Brain pericyte (primary cell): Measurements from ENCODE around the gene FAM90A1.
"Not testable (repeated sequence)": the region's sequence is repeated elsewhere in the genome, so short reads cannot be mapped to it uniquely, and the experiment has no call there.

Source experiments
- DNase-seq: peaks from one replicate; pipeline ENCODE4 v3.0.0-alpha.2; 2012; ENCODE audit warnings: low read depth, low spot score

The FAM90A1 gene

DNA sequence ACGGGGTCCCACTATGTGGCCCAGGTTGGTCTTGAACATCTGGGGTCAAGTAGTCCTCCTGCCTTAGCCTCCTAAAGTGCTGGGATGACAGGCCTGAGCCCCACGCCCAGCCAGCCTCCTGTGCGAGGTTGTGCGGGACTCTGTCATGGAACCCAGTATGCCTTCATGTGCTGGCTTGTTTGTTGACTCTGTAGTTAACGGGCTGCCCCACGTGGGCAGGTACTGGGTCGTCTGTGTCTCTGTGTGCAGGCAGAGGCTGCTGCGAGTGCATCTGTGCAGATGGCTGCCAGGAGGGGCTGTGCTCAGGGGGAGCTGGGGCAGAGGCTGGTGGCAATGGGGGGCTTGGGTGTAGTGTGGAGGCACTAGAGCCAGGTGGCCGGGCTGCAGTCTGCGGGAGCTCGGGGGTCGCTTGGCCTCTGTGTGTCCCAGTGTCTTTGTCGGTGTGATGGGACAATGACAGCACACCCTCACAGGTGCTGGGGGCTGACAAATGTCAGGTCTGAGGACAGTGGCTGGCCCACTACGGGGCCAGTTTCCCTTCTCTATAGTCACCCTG, 6.0 kb upstream of the FAM90A1 start:
- not testable (repeated sequence) for DNase-seq

DNA sequence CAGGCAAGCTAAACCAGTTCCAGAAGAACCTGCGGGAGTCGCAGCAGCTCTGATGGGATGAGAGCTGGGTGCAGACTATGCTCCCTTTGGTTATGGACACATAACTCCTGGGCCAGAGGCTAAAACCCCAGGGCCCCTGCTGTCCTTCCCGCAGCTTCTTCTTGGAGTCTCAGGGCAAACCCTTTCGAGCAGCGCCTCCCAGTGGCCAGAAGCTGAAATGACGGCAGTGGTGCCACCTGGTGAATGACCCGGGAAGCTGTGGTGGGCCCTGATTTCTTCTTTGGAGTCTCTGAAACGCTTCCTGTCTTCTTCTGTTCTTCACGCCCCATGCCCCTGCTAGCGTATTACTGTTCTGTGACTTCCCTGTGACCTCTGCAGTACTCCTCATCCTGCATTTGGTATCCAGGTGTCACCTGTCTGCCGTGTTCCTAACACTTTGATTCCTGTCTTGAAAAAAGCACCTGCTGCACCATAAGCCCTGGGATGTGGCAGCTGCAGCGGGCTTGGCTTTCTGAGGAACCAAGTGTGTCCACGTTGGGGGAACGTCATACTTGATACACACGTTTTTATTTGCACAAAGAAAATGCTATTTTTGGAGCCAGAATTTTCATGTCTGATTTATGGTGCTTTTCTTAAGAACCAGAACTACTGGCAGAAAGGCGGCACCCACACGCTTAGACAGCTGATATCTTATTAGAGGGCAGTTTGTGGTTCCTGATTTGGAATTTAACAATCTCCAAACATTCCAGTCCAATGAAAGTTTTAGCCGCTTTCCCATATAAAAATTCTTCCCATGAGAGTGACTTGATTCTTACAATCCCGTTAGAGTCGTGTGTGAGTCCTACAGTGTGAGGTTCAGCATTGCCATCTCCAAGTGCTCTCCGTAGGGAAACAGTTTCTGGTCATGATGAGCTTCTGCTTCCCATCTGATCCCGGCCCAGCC, 4.5 kb upstream of the FAM90A1 start:
- DNase-seq, result not testable (repeated sequence)

DNA sequence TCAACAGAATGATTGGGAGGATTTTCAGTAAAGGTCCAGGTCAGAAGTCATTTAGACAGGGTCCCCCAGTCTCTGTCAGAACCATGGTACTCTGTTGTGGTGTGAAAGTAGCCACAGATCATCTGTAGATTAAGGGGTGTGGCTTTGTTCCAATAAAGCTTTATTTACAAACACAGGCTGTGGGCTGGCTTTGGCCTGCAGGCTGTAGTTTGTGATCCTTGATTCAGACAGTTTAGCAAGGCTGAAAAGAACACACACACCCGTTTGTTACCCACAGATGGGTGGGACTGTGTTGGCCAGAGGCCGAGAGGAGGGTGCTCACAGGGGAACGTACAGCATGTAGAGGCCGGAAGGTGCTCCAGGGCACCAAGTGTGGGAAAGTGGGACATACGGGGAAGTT, 3.6 kb upstream of the FAM90A1 start:
- DNase-seq, result not testable (repeated sequence)

DNA sequence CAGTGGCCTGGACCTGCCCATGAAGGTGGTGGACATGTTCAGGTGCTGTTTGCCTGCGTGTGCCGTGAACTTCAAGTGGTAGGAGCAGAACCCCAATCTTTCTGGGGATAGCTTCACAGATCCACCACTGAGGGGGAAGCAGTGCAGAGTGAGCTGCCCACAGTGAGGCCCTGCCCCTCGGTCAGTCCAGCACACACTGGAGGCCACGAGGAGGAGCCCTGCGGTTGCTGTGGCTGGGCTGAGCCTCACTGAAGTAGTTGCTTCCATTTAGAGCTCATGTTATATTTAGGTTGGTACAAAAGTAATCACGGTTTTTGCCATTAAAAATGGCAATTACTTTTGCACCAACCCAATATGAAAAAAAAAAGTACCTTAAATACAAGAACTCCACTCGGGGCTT, 2.1 kb upstream of the FAM90A1 start:
- DNase-seq, result not testable (repeated sequence)

DNA sequence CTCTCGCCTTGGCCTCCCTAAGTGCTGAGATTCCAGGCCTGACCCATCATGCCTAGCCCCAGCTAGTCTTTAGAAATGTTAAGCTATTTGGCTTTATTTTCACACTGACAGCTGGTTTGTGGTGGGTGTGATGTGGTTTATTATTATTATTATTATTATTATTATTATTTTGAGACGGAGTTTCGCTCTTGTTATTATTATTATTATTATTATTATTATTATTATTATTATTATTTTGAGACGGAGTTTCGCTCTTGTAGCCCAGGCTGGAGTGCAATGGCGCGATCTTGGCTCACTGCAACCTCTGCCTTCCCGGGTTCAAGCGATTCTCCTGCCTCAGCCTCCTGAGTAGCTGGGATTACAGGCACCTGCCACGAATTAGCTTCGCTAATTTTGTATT, 1.2 kb upstream of the FAM90A1 start:
- not testable (repeated sequence) for DNase-seq

DNA sequence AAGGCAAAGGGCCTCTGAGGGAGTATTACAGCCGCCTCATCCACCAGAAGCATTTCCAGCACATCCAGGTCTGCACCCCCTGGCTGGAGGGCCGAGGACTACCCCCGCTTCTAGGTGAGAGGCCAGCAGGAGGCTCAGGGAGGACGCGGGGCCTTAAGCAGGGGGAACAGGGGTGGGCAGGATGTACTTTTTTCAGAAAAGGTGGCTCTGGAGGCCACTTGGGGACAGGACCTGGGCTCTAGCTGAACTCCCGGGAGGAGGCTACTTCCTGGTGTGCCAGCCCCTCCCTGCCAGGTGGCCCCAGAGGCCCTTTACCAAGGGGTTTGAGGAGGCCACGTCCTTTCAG, 287 bp upstream of the FAM90A1 start:
- not testable (repeated sequence) for DNase-seq

DNA sequence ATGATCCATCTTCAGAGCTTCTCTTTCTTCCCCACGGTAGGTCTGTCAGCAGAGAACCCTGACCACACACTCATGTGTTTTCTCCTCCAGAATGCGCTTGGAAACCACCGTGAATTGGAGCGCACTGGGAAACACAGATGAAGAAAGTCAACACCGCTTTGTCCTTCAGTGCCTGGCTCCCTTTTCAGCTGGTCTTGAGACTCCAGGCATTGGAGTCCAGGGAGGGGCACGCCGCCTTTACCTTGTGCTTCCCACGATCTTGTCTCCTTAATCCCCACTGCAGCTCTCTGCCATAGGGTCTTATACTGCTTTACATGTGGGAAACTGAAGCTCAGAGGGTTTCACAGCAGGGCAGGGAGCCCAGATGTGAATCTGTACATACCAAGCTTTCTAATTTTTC, 1.1 kb downstream of the FAM90A1 start:
- no peak for DNase-seq

DNA sequence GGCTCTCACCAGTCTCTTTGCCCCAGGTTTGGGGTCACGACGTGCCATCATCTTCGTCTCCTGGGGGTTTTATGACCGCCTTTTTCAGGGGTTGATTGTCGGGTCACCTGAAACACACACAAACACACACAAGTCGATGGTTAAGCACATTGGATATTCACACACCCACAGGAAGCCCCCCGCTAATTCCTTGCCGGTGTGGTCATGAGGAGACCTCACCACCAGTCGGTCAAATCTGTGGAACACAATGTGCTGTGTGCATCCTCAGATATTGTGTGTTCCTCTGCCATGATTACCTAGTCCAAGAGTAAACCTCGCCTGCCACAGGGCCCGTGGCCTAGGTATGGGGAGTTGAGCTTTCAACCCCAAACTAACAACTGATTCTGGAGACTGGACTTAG, 2.6 kb downstream of the FAM90A1 start:
- DNase-seq, result not testable (repeated sequence)

DNA sequence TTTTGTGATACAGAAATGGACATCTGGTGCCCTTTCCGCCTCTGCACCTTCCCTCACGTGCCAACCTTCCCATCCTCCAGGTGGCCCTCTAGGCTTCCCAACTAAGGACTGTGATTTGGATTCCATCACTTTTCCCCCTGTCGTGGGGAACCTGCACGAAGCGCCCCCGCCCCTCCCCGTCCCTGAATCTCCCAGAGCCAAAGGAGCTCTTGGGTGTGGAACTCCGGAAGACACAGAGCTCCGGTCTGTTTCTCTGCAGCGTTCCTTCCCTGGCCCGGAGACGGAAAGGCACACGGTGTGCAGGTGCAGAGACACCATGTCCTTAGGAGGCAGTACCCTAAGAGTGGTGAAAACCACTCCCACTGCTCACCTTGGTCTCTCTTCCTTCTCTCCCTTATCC, 3.8 kb downstream of the FAM90A1 start:
- not testable (repeated sequence) for DNase-seq

DNA sequence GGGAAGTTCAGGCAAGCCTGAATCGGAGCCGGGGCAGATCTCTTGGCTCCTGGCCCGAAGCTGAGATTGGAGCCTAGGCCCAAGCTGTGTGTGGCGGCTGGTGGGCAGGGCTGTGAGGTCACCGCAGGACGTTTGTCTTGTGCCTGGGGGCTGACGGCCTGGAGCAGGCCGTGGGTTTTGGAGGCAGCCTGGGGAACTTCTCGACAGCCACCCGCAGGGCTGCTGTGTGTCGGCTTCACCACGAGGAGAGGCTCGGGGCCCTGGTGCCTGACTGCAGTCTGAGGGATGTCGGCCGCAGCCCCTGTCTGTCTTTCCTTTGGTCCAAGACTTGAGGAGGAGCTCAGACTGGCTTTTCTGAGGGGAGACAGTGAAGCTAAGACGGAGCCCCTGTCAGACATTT, 5.1 kb downstream of the FAM90A1 start:
- not testable (repeated sequence) for DNase-seq

DNA sequence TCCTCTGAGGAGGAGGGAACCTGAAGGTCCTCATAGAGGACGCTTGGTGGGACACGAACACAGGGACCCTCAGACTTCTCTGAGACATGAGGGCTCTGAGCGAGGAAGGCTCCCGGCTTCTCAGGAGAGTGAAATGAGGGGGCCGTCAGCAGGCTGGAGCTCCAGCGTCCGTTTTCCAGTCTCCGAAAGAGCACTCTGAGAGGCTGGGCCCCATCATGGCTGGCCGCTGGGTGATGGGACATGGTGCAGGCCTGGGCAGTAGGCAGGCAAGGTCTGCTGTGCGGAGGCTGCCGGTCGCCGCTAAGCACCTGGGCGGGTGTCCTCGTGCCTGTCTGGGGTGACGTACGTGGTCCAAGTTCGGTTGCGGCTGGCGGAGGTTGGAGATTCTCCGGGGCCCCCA, 5.6 kb downstream of the FAM90A1 start:
- DNase-seq, result not testable (repeated sequence)

DNA sequence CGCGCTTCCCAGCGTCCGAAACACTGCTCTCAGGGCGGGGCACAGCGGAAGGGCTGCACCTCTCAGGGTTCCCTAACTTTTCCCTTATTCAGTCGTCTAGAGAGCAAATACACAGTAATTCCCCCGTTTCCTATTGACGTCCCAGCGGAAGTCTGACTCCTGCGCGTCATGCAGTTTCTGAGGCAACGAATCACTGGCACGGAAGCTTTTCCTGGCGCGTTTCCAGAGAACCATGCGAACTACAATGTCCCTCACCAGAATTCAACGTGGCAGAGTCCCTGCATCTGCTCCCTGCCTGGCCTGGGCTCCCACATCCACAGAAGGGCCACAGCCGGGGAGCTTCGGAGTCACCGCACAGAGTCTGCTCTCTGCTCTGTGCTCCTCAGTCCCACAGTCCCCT, 6.0 kb downstream of the FAM90A1 start:
- DNase-seq, result not testable (repeated sequence)

DNA sequence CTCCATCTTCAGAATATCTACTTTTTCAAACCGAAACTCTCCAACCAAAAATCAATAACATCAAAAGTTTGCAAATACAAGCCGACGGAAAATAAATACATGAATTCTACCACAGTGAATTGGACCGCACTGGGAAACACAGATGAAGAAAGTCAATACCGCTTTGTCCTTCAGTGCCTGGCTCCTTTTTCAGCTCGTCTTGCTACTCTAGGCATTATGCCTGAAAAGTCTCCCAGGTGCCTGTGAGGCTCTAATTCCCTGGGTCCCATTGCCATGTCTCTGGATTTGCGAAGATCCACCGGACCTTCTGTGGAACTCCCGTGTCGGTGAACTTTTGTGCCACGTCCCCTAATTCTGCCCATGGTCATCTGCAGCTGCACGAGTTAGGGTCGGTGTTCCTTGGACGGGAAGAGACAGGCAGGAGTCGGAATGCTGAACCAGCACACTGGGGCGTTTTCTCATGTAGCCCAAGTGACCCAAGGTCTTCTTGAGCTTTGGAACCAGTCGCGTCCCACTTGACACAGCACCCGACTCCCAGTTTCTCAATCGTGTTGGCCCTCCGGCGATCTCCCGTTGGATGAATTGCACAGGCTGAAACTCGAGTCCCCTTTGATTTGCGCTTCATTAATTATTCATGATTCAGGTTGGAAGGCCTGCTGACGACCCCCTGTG, 8.6 kb downstream of the FAM90A1 start:
- DNase-seq, result not testable (repeated sequence)

DNA sequence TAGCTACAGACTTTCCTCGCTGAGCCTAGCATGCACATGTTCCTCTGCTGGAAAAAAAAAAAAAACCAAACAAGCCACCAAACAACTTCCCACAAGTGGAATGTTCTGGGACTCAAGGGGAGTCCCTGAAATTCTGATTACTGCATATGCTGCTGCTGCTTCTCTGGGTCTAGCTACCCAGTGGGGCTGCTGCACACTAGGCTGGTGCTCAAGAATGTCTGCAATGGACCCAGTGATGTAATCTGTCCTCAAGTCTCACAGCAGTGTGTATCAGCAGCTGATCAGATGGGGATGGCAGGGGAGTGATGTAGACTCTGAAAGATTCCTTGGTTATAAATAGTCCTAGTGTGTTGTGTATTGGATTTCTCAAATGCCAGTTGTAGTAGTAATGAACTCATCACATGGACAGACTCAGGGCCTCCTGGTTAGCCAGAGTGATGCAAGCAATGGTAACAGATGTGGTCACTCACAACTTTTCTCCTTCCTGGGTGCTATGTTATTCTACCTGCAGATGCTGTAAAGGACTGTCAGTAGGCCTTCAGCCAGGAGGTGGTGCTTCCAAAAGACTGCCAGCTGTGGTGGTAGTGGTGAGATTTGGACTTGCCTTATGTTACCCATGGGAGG, 29.6 kb downstream of the FAM90A1 start:
- DNase-seq, result not testable (repeated sequence)

DNA sequence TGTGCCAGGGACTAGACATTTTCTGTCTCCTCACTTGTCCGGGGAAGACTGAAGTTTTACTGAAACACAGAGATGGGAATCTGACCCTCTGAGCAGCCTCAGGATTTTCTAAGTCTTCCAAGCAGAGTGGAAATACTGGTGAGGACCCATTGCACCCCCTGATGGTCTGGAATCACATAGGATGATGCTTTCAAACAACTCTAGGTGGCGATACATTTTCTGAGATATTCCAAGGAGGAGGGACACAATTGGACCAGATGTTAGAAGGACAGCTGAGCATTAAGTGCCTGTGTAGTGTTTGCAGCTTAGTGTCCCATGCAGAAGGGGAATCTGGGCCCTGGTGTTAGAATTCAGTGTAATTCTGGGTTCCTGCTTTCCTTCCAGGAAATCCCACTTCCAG, 39.3 kb downstream of the FAM90A1 start:
- DNase-seq, result not testable (repeated sequence)

DNA sequence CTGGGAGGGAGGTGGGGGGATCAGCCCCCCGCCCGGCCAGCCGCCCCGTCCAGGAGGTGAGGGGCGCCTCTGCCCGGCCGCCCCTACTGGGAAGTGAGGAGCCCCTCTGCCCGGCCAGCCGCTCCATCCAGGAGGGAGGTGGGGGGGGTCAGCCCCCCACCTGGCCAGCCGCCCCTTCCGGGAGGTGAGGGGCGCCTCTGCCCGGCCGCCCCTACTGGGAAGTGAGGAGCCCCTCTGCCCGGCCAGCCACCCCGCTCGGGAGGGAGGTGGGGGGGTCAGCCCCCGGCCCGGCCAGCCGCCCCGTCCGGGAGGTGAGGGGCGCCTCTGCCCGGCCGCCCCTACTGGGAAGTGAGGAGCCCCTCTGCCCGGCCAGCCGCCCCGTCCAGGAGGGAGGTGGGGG, 43.2 kb downstream of the FAM90A1 start:
- not testable (repeated sequence) for DNase-seq

DNA sequence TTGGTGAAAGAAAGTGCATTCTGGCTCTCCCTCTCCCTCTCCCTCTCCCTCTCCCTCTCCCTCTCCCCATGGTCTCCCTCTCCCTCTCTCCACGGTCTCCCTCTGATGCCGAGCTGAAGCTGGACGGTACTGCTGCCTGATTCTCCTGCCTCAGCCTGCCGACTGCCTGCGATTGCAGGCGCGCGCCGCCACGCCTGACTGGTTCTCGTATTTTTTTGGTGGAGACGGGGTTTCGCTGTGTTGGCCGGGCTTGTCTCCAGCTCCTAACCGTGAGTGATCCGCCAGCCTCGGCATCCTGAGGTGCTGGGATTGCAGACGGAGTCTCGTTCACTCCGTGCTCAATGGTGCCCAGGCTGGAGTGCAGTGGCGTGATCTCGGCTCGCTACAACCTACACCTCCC, 44.1 kb downstream of the FAM90A1 start:
- not testable (repeated sequence) for DNase-seq

DNA sequence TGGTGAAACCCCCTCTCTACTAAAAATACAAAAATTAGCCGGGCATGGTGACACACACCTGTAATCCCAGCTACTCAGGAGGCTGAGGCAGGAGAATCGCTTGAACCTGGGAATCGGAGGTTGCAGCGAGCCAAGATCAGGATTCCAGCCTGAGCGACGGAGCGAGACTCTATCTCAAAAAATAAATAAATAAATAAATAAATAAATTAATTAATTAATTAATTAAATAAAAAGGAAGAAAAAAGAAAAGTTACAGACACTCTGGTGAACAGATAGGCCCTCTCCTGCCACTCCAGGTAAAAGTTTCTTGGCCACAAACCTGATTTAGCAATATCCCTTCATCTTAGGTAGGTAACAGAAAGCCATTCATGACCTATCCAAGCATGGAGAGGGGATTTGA, 44.5 kb downstream of the FAM90A1 start:
- not testable (repeated sequence) for DNase-seq

DNA sequence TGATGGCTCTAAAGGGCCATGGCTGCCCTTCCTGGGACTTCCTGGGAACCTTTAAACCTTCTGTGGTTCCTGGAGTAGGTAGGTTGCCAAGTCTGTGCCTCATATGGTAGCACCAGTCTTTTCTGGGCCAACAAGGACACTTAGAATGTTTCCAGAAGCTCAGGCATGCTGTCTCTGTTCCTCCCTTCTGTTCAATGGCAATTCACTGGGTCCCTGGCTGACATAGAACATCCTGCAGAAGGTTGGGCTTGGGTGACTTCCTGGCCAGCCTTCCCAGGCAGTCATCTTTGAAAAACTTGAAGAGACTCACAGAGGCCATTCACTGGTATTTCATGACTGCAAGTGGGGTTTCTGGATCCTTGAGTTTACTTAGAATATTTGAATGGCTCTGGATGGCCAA, 46.1 kb downstream of the FAM90A1 start:
- DNase-seq, result not testable (repeated sequence)

DNA sequence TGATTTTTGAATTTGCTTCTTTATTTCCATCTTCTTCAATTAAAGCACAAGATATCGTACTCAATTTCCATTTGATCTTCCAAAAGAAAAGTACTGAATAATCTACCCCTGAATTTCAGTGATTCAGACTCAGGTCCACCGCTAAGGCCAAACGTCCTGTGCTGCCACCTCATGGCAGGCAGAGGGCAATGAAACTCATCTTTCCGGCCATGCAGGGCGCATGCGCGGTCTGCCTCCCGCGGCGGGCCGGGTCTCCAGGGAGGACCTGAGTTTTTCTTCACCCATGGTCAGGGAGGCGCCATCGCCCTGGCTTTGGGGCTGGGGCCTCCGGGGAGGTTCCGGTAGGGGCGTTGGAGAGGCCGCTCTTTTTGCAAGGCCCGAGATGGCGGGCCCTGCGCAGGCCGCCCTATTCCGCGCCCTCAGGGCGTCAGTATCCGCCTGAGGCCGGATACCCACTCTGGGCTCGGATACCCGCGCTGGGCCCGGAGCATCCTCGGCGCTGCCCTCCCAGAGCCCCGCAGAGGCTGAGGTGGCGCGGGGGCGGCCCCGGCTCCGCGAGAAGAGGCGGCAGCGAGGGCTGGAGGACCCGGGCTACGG, 47.3 kb downstream of the FAM90A1 start:
- DNase-seq, result not testable (repeated sequence)

DNA sequence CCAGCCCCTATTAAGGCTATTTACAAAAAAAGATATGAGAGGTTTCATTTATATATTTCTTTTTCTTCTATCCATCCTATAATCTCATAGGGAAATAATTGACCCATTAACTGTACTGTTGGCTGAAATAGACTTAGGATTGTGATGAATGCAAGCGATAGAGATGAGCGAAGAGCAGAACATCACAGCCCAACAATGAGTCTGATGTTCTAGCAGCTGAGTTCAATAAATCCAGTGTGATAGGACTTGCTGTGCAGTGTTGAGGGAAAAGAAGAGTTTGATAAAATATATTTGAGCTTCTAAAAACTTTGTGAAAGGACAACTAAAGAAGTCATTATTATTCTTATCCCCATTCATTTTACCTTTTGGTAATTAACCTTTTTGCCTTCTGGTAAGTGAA, 54.5 kb downstream of the FAM90A1 start:
- not testable (repeated sequence) for DNase-seq
